H1 (cell line): ENCODE data around the gene CTDNEP1. TPM values are rescaled to one million over a fixed set of nuclear protein-coding genes. Genes with fewer than 3 reads are reported as not detected.

Source experiments
- RAD21 ChIP-seq, 2 experiments: IDR thresholded peaks in 1 of 2; conservative IDR thresholded peaks in 1 of 2; 2 replicates each; pipeline ENCODE4 v1.6.1; 2011; ENCODE audit warnings: low read depth in 2 of 2, low read length in 2 of 2, improper control_type of control experiment in 1 of 2, inconsistent platforms in 1 of 2, mild to moderate bottlenecking in 1 of 2, moderate library complexity in 1 of 2
- polyA plus RNA-seq, 7 experiments: library from polyadenylated mRNA; depleted of rRNA in 3 of 7; stranded (reverse) in 5 of 7; unstranded in 2 of 7; fragments of >200 nt in 5 of 7; fragments of 200-250 nt in 2 of 7; gene quantifications; 1 replicate in 5 of 7; 2 replicates in 1 of 7; 4 replicates in 1 of 7; pipeline versions ENCODE4 v1.2.1 to v1.2.3, GENCODE V29; 2011 to 2013; ENCODE audit warnings: missing spikeins in 2 of 7, mixed read lengths in 2 of 7
- total RNA-seq: library from RNA; stranded (reverse); fragmentation: NEBNext Ultra II Directional; extraction: Animal tissue kit (Norgen Biotek cat#: 25700); gene quantifications from 2 replicates; pipeline ENCODE4 v1.2.1, GENCODE V29; 2021

The CTDNEP1 gene
- total and polyA plus RNA-seq, 2 of the 8 experiments (the other 6 are each of a cell fraction or from before 2014, with no cell fraction given), result 114 to 123 TPM

DNA sequence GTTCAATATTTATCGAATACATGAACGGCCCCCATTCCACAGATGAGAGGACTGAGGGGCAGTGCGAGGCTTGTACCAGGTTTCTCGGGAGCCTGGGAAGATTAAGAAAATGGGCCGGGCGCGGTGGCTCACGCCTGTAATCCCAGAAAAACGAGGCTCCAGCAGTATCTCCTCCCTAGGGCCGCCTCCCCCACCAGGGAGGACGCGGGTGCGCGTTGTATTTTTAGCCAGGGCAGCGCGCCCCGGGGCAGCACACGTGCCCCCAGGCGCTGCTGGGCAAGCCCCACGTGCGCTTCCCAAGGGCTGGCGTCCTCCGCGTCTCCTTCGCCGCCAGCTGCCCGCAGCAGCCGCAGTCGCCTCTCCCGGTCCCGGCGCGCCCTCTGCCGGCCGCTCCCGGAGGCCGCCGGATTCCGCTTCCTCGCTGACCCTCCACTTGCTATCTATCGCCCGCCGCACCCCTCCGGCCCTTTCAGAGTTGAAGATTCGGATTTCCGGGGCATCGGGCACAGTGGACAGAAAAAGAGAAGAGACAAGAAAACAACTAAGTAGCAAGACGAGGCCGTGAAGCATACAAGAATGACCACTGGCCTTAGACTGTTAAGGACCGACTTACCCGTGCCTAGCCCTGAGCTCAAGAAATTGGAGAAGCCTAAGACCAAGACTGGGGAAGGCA lies 44.8 kb upstream of the CTDNEP1 start (continued):
- TF ChIP-seq RAD21 (IDR thresholded peaks at IDR 0.05 in 1 of 2, conservative IDR thresholded peaks at IDR 0.05 in 1 of 2; ENCODE audit: low read depth in 2 of 2, low read length in 2 of 2), result peak; percentile 93 to 95
